GM12891 (cell line): ENCODE data around the gene NRXN3.

Experiments used
- DNase-seq: peaks from one replicate; pipeline ENCODE4 v3.0.0; 2011; ENCODE audit warnings: low spot score; ENCODE audit not compliant: insufficient read length
- FAIRE-seq: peaks from 2 replicates; lab custom pipeline; 2011; peaks lifted over from hg19 to GRCh38; lab: Jason Lieb, UNC
- PAX5 ChIP-seq: IDR thresholded peaks from 2 replicates; pipeline ENCODE4 v1.6.1; 2011; ENCODE audit warnings: low read length, moderate library complexity, mild to moderate bottlenecking; ENCODE audit not compliant: insufficient read depth, severe bottlenecking
- POLR2A ChIP-seq: IDR thresholded peaks from 2 replicates; pipeline ENCODE4 v1.6.1; 2011; ENCODE audit warnings: low read depth, low read length, control low read depth
- POLR2AphosphoS5 ChIP-seq: IDR thresholded peaks from 2 replicates; pipeline ENCODE4 v1.6.1; 2011; ENCODE audit warnings: low read depth, low read length, control low read depth
- POU2F2 ChIP-seq: IDR thresholded peaks from 2 replicates; pipeline ENCODE4 v1.6.1; 2011; ENCODE audit warnings: low read depth, mild to moderate bottlenecking, control low read depth, low read length, moderate library complexity
- SPI1 ChIP-seq: IDR thresholded peaks from 2 replicates; pipeline ENCODE4 v1.6.1; 2011; ENCODE audit warnings: low read depth, low read length, control low read depth
- TAF1 ChIP-seq: IDR thresholded peaks from 2 replicates; pipeline ENCODE4 v1.6.1; 2011; ENCODE audit warnings: low read depth, low read length, control low read depth

Gene NRXN3

DNA sequence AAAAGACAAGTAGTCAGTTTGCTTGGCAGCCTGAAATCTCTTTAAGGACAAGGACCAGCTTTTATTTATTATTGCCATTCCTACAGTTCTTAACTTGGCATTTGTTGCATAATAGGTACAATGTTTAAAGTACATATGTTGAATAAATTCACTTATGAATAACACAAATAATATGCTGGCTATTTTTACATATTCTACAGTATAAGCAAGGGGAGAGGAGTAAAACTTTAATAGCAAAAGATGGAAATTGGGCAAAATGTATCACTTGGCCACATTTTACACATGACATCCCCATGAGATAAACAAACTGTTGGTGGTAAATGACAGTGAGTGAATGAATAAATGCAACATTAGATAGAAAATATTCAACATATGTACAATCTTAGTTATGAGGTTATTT lies 1708.1 kb downstream of the NRXN3 start:
- DNase-seq: no peak
- no peak for TF ChIP-seq PAX5
- TF ChIP-seq POLR2AphosphoS5: no peak
- no peak for TF ChIP-seq TAF1
- no peak for FAIRE-seq

DNA sequence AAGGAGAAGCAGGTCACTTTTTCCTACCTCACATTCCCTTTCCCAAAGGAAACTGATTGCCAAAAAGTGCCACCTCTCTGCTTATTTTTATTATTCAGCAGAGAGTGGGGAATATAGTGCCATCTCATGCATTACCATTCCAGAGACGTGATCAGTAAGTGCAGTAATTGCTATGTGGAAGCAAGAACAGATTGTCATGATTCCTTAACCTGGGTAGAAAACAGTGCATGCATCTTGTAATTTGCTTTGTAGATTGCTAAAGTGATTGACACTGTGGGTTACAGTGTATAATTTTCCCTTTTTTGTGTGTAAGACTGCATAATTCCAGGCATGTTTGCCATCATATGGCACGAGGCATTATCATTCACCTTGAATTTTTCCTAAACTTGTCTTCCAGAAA lies 1708.6 kb downstream of the NRXN3 start:
- no peak for TF ChIP-seq SPI1
- TF ChIP-seq TAF1: no peak
- no peak for TF ChIP-seq POLR2A
- no peak for TF ChIP-seq POU2F2
- no peak for TF ChIP-seq PAX5
- no peak for TF ChIP-seq POLR2AphosphoS5
- FAIRE-seq (no peak), DNase-seq (no peak)

DNA sequence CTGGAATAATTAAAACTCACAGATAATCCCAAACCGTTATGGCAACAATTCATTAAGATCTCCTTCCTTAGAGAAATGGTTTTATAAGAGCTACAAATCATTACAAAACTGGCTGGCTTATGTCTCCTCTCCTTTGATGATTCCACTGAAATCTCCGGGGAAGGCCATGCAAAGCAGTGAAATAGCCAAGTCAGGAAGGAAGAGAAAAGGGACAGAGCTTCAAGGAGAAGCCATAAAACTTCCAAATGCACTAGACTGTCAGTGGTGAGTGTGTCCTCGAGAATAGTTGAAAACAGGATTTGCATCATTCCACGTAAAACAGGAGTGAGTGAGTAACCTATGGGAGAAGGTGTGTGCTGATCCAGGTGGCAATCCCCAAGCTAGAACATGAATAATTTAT lies 1711.1 kb downstream of the NRXN3 start:
- DNase-seq (no peak), FAIRE-seq (no peak)
- TF ChIP-seq POLR2AphosphoS5 (no peak), POU2F2 (no peak)

DNA sequence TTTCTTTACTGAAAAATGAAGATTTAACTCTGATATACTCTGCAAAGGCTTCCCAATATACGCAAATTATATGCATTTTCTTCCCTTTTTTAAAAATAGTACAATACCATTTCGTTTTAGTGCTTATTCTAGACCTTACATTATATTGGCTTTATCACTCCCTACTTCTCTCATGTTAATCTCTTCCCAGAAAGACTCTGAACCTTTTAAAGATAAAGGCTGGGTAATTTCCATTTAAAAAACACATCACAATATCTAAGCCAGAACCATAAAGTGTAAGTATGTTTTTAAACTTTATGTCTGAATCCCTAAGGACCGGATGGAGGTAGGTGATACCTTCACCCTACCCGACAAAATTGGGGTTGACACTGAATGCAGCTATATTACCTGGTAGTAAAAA lies 1720.4 kb downstream of the NRXN3 start:
- FAIRE-seq (no peak), DNase-seq (no peak)

DNA sequence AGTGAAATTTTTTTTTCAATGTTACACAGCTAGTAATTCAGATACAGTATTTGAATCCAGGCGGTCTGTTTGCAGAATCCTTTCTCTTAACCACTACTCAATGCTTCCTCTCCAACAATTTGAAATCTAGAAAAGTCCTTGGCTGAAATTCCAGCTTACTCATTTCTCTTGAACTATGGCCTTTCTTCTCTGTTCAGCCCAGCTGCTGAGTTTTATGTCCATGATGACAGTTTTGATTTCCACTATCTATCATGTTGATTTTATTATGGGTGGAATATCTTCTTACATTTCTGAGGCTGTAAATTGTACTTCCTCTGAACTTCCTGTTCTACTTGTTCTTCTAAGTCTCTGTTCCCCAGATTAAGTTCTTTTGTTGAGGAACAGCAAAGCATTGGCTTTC lies 1725.8 kb downstream of the NRXN3 start:
- FAIRE-seq (no peak), DNase-seq (no peak)
- TF ChIP-seq TAF1: no peak
- TF ChIP-seq SPI1: no peak
- TF ChIP-seq POU2F2: no peak
- TF ChIP-seq PAX5: no peak
- no peak for TF ChIP-seq POLR2AphosphoS5
- TF ChIP-seq POLR2A: no peak

More for the DNA sequence above, 1720.4 kb downstream of the NRXN3 start:
- TF ChIP-seq POLR2A (no peak), SPI1 (no peak), PAX5 (no peak), POLR2AphosphoS5 (no peak), TAF1 (no peak), POU2F2 (no peak)

DNA sequence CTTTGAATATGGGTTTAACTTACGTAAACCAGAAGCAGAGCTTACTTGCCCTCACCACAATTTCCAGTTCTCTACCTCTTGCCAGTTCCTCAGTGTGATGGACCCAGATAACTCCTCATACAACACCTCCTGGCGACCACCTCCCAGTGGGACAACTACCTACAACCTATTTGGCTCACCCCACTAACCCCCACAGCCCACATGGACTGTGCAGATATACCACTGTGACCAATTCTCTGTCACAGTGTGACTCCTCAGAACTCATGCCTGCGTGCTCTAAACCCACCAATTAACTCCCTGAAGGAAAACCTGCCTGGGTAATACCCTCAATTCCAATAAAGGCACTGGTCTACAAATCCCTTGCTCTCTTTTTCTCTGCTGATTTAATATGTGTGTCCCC lies 1729.4 kb downstream of the NRXN3 start:
- FAIRE-seq (no peak), DNase-seq (no peak)
- no peak for TF ChIP-seq TAF1
- TF ChIP-seq POLR2A: no peak
- TF ChIP-seq PAX5: no peak
- no peak for TF ChIP-seq POU2F2

DNA sequence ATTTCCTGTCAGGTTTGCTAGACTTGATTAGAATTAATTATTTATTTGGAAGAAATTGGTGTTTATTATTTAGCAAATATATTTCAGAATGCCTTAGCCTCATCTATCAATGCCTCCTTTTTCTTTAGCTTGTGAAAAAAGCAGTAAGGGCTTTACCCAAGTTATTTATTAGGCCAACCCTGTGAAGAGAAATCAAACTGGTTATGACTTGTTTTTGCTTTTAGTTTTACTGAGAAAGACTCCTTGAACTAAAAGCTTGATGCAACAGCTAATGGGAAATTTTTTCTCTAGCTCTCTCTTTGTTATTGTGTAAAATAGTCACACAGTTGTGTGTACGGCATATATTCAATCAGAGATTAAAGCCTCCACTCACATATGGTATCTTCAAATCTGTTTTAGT lies 1734.3 kb downstream of the NRXN3 start:
- DNase-seq: no peak
- FAIRE-seq: no peak
- TF ChIP-seq SPI1: no peak
- no peak for TF ChIP-seq POLR2A
- TF ChIP-seq TAF1: no peak
- no peak for TF ChIP-seq POLR2AphosphoS5
- TF ChIP-seq POU2F2: no peak
- no peak for TF ChIP-seq PAX5

DNA sequence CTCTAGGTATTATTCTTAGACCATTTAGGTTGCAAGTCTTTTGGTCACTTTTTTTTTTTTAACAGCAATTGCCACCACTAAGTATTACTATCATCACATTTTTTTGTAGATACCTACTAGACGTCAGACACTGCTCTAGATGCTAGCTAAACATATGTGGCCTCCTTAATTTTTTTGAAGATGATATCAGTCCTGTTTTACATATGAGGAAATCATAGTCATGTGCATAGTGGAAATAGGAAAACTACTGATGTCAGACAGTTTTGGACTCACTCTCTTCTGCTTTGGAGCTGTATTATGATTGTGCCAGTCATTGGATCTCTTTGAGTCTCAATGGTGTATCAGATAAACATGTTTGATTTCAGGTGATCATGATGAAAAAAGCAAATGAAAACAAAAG lies 1736.8 kb downstream of the NRXN3 start:
- no peak for DNase-seq
- TF ChIP-seq SPI1 (no peak), POLR2A (no peak), POLR2AphosphoS5 (no peak), PAX5 (no peak), TAF1 (no peak), POU2F2 (no peak)
- no peak for FAIRE-seq

DNA sequence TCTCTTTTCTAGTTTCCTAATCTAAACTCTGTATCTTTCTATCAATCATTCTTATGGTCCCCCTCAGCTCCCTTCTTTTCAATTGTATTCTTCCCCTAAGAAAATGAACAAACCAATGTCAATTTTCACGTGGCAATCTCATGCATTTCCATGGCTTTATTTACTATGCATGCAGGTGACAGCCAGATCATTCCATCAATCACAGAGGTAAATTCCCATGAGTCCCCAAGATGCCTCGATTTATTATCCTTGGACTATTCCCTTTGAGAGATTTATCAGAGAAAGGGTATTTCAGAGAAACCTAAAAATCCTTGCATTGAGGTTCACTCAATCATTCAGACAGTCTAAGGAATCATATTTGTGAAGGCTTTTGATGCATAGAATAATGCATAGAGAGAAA lies 1739.9 kb downstream of the NRXN3 start:
- TF ChIP-seq PAX5 (no peak), SPI1 (no peak), TAF1 (no peak), POLR2AphosphoS5 (no peak), POLR2A (no peak), POU2F2 (no peak)
- FAIRE-seq (no peak), DNase-seq (no peak)

DNA sequence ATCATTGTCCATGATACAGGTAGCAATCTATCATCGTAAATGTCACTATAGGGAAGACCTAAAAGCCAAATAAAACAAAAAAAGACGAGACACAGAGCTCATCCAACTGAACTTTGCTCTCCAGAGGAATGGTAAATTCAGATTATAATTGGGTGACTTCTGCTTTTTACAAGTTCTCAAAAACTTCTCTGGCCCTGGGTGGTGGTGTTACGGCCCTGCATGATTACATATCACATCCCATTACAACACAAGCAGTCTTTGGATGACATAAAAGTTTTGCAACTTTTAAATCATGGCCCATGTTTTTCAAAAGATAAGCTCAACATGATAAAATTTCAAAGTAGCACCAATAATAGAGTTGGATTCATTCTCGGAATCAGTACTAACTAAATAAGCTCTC lies 1741.6 kb downstream of the NRXN3 start:
- no peak for DNase-seq
- no peak for FAIRE-seq
- no peak for TF ChIP-seq POLR2AphosphoS5
- TF ChIP-seq POU2F2: no peak
- TF ChIP-seq POLR2A: no peak
- TF ChIP-seq SPI1: no peak
- no peak for TF ChIP-seq PAX5
- TF ChIP-seq TAF1: no peak
